HG02798 (cell line): ENCODE data around the gene RNU6-1.

Experiments
- ATAC-seq: cut with Tn5 transposase; IDR thresholded peaks from one replicate; pipeline ENCODE4 v1.9.1; 2021; ENCODE audit warnings: mild to moderate bottlenecking; ENCODE audit not compliant: unreplicated experiment, poor library complexity

Gene RNU6-1

DNA sequence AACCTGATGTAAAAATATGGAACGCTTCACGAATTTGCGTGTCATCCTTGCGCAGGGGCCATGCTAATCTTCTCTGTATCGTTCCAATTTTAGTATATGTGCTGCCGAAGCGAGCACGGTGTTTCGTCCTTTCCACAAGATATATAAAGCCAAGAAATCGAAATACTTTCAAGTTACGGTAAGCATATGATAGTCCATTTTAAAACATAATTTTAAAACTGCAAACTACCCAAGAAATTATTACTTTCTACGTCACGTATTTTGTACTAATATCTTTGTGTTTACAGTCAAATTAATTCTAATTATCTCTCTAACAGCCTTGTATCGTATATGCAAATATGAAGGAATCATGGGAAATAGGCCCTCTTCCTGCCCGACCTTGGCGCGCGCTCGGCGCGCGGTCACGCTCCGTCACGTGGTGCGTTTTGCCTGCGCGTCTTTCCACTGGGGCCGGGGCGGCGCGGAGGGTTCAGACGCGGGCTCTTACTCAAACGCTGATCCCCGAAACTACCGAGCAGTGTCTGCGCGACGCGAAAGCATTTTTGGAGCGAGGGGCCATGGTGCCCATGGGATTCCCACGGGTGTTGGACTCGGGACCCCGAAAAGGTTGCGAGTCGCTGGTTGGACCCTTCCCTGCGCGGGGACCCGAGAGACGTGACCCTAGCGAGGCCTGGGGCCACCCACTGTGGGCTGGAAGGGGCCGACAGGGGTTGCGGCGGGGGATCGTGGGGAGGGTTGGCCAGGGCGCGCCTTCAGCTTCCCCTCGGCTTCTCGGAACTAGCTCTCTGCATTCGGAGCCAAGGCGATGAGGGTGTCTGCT is at the start of gene RNU6-1:
Gene RNU6-1 (minus strand): TSS at position 117 of the 820 bp plus-strand sequence.
- peak; percentile 93 for ATAC-seq

GRCh38 chr15:67887776-67888175 is 47.9 kb upstream of the RNU6-1 start:
- no peak for ATAC-seq

DNA sequence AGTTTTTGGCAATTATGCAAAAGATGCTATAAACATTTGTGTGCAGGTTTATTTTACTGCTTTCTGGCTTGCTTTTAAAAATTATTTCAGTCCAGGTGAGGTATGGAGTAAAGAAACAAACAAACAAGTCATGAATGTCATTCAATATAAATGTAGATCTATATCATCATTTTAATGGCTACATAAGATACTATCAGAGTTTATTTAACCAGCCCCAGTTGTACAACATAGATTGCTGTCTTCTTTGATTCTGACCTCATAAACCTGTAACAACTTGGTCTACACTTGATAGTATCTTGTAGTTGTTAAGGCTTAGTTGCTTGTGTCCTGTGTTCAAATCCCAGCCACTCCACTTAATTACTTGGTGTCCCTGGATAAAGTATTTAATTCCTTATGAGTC is 46.0 kb upstream of the RNU6-1 start:
- ATAC-seq: no peak

GRCh38 chr15:67885175-67885523 is 45.3 kb upstream of the RNU6-1 start:
- ATAC-seq: no peak

DNA sequence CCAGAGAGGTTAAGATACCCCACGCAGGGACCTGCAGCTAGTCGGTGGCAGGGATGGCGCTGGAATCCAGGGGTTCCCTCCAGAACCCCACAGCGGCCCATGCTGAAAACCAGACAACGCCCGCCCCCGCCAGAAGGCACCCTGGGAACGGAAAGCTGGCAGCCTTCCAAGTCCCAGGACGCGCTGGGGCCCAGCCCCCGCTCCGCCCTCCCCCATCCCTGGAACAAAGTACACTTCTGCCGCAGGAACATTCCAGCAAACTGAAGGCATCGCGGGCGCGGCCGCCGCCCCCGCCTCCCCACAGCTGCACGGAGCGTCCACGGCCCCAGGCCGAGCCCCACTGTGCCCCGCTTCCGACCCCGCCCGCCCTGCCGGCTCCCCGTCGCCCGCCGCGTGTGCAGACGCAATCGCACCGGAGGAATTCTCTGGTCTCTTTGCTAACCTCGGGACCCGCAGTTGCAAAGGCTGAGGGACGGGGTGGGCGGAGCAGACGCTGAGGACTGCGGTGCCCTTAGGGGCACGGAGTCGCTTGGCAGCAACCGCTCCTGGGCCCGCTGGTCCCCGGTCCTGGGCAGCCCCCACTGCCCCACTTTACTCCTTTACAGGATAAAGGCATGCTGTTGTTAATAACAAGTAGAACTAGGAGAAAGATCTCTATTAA is 44.8 kb upstream of the RNU6-1 start:
- no peak for ATAC-seq

GRCh38 chr15:67884009-67884408 is 44.2 kb upstream of the RNU6-1 start:
- ATAC-seq: no peak

DNA sequence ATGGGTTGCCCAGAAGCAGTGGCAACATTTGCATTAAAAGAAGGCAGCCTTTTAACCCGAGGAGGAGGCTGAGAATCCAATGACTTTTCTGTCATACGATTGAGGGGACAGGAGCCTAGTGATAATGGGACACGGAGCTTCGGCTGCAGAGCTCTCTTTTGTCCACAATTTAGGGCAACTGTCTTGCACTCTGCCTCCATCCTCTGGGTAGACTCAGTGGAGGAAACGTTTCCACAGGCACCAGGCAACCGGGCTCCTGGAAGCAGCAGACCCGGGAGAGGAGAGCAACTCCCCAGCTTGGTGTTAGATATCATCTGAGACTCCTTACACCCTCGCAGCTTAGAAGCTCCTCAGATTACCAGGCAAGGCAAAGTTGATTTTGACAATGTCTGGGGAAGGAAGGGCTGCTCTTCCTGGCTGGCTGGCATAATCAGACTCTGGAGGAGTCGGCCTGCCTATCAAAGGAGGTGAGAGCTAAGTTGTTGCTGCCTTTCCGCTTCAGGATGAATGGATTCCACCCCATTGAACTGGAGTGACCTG is 43.5 kb upstream of the RNU6-1 start:
- ATAC-seq: no peak

- no peak for ATAC-seq
These were observed 42.8 kb upstream of the RNU6-1 start for GRCh38 chr15:67882487-67883233.

DNA sequence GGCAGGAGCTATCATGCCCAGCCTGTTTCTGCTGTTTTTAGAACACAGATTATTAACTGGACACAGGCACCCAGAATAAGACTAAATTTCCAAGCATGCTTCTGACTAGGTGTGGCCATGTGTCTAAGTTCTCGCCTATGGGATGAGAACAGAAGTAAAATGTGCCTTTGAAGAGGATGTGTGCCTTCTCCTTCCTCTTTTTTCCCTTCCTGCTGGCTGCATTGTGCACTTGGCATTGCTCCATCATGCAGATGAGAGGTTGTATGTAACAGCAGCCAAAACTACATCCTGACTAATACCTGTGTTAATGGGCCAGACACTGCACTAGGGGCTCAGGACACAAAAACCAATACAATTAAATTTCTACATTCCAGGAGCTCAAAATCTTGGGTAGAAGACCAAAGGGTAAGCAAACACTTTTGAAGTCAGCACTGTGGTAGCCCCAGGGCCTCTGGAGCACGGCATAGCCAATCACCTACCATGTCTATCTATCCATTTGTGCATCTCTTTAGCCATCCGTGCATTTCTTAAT is 40.9 kb upstream of the RNU6-1 start:
- no peak for ATAC-seq

- ATAC-seq: no peak
These were observed 39.7 kb upstream of the RNU6-1 start for GRCh38 chr15:67879440-67880129.

DNA sequence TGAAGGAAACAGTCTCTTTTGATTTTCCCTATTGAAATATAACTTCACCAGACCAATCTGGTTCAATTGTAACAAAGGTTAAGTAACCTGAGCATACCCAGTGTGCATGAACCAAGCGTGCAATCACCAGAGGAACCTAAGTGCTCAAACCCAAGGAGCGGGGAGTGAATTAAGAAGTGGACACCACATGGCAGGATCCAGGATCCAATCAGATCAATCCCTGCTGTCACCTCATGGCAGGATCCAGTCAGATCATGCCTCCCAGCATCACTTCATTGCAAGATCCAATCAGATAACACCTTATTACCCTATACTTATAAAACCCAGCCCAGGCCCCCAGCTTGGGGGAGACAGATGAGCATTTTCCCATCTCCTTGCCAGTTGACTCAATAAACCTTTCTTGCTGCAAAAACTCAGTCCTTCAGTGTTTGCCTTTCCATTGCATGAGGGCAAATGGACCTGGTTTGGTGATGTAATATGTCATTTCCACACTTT is 38.9 kb upstream of the RNU6-1 start:
- no peak for ATAC-seq

GRCh38 chr15:67873777-67874176 is 33.9 kb upstream of the RNU6-1 start:
- ATAC-seq: no peak

- ATAC-seq: no peak
These were observed 31.1 kb upstream of the RNU6-1 start for GRCh38 chr15:67870868-67871408.

- ATAC-seq: no peak
These were observed 29.9 kb upstream of the RNU6-1 start for GRCh38 chr15:67869701-67870100.

DNA sequence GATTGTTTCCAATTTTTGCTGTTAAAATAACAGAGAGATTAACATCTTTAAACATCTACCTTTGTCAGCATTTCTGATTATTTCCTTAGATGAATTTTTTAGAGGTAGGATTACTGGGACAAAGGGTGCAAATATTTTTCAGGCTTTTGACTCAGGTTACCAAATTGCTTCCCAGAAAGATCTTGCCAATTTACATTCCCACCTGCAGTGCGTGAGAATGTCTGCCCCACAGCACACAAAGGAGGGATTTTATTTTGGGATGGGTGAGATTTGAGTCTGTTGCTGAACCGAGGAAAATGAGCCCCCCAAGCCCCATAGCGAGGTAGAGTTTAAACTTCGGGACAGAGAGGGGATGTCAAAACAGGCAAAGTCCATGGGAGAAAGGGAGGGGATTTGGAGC is 25.9 kb upstream of the RNU6-1 start:
- ATAC-seq: no peak

GRCh38 chr15:67865331-67865730 is 25.5 kb upstream of the RNU6-1 start:
- no peak for ATAC-seq

DNA sequence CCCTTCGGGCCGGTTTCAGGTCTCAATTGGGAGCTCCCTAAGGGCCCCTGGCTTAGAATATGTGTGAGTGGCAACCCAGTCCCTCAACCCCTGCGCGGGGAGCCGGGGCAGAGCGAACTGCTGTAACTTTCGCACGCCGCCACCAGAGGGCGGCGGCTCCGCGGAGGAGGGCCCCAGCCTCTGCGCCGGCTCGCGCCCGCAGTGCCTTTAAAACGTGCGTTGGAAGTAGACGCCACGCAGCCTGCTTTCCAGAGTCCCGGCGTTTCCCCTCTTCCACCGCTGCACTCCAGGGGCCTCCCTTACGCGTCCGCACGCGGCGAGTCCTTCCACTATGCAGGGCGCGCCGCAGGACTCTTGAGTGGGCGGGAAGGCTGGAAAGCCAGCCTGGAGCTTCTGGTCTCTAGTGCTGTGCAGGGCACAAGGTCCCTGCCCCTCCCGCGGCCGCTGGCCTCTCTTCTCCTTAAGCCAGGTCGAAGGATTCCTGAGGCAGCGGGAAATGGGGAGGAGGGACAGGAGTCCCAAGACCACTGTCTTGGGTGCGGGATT is 23.7 kb upstream of the RNU6-1 start:
- ATAC-seq: peak; percentile 88

GRCh38 chr15:67862750-67863441 is 23.1 kb upstream of the RNU6-1 start:
- no peak for ATAC-seq

DNA sequence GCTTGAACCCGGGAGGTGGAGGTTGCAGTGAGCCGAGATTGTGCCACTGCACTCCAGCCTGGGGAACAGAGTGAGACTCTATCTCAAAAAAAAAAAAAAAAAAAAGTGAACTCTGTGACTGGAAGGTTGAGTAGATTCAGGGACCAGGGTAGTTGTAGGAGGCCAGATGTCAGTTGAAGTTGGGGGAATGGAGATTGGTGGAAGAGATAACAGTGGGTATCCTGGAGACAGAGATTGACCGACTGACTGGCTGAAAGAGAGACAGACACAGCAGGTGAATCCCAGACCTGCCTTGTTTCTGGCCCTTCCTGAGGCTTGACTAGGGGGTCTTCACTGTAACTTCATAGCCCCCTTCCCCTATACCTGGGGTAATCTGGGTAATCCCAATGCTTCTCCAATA is 22.1 kb upstream of the RNU6-1 start:
- ATAC-seq: no peak
